Neural progenitor cell (in vitro differentiated cells): ENCODE results near the gene XAGE3.
"Not testable (repeated sequence)": the region's sequence is repeated elsewhere in the genome, so short reads cannot be mapped to it uniquely, and the experiment has no call there.

Experiments used
- CTCF ChIP-seq: fragments of 200-600 bp; sonication (generic); IDR thresholded peaks from 2 replicates; pipeline ENCODE4 v1.5.1; 2017; ENCODE audit warnings: antibody characterized with exemption, mild to moderate bottlenecking
- EZH2 ChIP-seq: fragments of 200-600 bp; sonication (generic); IDR thresholded peaks from 2 replicates; pipeline ENCODE4 v1.6.1; 2017; ENCODE audit warnings: antibody characterized with exemption, mild to moderate bottlenecking, moderate library complexity

- TF ChIP-seq EZH2, CTCF: not testable (repeated sequence)
Observed at GRCh38 chrX:52913681-52914080, 45.8 kb upstream of the XAGE3 start.
